Bone marrow (tissue), 2 donors: Measurements from ENCODE around the gene FBH1.
"Not testable (repeated sequence)": the region's sequence is repeated elsewhere in the genome, so short reads cannot be mapped to it uniquely, and the experiment has no call there.

Experiments used
- DNase-seq, 2 donors: peaks; one replicate each; lab custom pipeline; 2025; lab: John Stamatoyannopoulos, UW

The FBH1 gene

GRCh38 chr10:5876181-5876768 lies 13.8 kb upstream of the FBH1 start:
- no peak for DNase-seq

DNA sequence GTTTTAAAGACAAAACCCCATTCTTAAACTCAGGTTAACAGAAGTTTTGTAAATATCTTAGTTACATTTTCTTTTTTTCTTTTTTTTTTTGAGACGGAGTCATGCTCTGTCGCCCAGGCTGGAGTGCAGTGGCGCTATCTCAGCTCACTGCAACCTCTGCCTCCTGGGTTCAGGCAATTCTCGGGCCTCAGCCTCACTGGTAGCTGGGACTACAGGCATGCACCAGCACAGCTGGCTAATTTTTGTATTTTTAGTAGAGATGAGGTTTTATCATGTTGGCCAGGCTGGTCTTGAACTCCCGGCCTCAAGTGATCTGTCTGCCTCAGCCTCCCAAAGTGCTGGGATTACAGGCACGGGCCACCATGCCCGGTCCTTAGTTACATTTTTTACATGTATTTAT lies 13.0 kb upstream of the FBH1 start:
- DNase-seq, result not testable (repeated sequence)

DNA sequence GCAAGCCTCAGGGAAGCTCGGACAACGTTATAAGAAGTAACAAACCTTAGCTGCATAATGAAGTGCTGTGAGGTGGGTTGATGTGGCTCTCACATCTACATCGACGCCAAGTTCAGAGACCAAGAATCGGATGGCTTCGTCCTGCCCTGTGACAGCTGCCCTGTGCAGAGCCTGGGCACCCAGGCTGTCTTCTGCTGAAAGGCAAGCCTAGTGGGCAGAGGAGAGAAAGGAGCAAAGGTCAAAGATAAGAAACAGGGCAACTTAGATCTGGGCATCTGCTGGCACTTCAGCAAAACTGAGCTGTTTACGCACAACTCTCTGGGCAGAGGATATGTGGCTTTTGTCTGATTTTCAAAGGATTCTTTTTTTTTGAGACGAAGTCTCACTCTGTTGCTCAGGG lies 7.1 kb upstream of the FBH1 start:
- no peak for DNase-seq

- DNase-seq, result no peak
Measured at GRCh38 chr10:5885619-5886018, 4.4 kb upstream of the FBH1 start.

- no peak for DNase-seq
Measured at GRCh38 chr10:5887029-5887428, 3.0 kb upstream of the FBH1 start.

DNA sequence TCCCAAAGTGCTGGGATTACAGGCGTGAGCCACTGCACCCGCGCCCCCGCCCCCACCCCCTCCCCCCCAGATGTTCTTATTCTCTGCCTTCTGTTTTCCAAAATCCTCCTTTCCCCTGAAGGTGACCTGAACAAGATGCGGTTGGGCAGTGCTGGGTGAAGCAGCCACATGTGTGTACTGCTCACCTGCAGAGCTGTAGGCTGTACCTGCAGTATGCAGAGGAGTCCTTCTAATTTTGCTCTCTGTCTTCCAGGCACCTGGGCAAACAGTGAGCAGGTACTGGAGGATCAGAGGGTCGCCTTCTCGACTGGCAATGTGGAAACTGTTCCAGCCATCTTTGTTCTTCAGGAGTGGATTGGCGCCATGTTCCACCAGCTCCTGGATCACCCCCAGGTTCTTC lies 2.4 kb upstream of the FBH1 start:
- DNase-seq, result no peak

DNA sequence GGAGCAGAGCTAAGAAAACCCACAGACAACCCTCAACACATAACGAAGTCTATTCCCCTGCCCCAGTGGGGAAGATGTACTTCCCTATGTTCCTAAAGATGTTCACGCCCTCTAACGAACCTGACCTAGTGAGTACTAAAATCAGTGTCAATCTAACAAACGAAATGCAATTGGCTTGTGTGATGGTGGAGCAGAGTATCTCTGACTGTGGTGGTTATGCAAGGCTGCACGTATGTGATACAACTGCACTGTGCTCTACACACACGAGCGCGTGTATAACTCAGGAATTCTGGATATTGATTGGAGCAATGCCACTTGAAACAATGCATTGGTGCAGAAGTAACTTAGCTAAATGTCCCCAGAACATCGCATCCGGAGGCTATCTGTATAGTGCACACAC lies 1.7 kb upstream of the FBH1 start:
- DNase-seq, result no peak

DNA sequence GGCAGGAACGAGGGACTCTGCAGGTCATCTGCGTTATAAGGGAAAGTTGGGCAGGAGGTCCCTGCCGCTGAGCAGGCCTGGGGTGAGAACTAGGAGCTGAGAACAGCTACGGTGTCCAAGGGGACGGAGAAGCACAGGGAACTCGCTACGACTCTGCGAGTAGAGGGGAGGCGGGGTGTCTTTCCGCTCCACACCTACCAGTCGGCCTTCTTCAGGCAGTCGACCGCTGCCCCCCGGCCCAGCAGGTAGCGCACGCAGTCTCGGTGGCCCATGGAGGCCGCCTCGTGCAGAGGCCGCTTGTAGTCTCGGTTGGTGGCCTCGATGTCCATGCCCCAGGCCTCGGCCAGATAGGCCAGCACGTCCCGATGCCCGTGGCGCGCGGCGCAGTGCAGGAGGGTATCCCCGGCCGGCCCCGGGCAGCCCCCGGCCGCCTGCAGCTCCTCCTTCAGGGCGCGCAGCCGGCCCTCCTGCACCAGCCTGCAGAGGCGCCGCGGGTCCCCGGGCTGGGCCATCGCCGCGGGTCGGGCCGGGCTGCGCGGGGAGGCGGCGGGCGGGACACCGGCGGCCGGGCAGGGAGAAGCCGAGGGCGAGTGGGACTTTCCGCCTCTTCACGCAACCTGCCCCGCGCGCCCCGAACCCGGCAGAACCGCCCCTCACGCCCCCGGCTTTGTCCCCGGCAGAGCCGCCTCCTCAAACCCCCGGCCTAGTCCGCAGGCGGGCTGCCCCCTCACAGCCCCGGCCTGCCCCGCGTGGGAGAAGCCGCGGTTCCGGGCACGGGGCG lies 1.0 kb upstream of the FBH1 start:
- peak in 1 of 2 donors; percentile 44 for DNase-seq

GRCh38 chr10:5890452-5890915 lies 441 bp downstream of the FBH1 start:
- DNase-seq, result peak in 1 of 2 donors; percentile 51

DNA sequence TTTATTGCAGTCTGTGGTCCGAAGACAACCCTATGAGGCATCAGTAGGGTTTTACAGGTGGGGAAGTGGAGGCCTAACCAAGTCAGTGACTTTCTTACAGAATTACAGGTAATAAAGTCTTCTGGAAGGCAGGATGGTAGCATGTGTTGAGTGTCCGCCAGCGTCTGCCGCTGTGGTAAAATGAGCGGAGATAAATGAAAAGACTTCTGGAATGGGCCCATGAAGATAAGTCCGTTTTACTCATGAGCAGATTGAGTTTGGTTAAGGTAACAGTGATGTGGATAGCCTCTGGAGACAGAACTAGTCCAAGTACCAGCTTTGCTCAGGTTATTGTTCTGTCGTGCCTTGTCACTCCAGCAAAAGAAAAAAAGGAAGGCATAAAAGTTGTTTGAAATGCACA lies 966 bp downstream of the FBH1 start:
- no peak for DNase-seq

- no peak for DNase-seq
Measured at GRCh38 chr10:5892007-5892406, 2.0 kb downstream of the FBH1 start.

- DNase-seq, result no peak
Measured at GRCh38 chr10:5893321-5893720, 3.3 kb downstream of the FBH1 start.

DNA sequence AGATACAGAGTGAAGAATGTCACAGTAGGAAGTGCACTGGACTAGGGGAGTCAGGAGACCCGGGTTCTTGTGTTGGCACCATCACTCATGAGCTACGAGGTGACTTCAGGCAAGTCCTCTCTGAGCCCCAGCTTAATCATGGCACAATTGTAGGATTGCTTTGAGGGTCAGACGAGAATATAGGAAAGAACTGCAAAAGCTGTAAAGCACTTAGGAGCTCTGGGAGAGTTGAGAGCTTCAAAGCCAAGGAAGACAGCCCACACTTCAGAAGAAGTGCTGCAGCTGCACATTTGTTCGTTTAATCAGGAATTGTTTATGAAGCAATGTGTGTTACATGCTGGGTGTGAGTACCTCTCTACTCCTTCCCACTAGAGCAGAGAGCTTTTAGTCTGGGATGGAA lies 4.4 kb downstream of the FBH1 start:
- DNase-seq, result no peak

- DNase-seq, result no peak
Measured at GRCh38 chr10:5894873-5895272, 4.8 kb downstream of the FBH1 start.

GRCh38 chr10:5895365-5895764 lies 5.3 kb downstream of the FBH1 start:
- DNase-seq, result no peak

DNA sequence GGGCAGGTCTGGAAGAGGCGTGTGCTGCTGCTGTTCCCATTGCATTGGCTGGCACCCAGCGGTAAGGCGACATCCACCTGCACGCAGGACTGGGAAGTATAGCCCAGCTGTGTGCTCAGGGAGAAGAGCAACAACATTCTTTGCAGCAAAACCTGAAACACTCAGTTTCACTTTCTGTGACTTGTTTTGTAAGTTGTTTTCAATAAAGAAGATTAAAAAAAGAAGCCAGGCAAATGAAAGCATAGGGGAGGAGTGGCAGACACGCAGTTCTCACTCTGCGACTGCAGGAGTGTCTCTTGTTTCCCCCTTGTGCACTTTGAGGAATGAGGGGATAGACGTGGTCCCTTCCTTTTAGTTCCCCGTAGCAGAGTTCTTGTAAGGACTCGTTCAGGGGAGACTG lies 5.8 kb downstream of the FBH1 start:
- peak in 1 of 2 donors; percentile 21 for DNase-seq

DNA sequence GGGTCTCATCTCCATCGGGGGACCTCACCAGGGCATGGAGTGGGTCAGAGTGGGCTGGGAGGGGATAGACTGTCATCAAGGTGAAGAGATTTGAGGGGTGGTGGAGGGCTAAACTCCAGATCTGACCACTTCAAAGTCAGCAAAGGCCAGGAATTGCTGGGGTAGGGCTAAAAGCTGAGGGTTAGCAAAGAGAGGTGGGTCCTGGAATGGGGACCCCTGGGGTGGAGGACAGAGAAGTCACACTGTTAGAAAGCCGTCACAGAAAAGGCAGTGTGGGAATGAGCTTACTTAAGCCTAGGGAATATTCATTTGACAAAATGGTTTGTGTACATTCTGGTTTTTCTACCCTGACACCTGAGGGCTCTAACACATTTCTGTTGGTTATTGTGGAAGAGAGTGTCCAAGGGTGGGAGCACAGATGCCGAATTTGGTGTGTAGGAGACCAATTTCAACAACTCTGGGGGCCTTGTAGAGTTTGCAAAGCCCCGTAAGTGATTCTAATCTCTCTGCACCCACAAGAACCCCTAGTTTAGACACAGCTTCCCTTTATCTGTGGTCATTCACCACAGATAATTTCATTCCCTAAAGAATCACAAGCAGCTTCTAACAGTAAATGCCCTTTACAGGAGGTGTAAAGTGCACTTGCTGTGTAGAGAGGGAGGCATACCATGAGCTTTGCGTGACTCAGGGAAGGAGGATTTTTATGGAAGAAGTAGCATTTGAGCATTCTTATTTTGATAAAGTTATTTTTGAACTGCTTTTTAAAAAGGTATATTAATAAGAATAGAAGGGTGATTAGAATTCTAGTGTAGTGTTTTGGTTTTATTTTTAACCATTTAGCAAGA lies 6.4 kb downstream of the FBH1 start:
- no peak for DNase-seq

GRCh38 chr10:5897053-5897340 lies 7.0 kb downstream of the FBH1 start:
- no peak for DNase-seq

DNA sequence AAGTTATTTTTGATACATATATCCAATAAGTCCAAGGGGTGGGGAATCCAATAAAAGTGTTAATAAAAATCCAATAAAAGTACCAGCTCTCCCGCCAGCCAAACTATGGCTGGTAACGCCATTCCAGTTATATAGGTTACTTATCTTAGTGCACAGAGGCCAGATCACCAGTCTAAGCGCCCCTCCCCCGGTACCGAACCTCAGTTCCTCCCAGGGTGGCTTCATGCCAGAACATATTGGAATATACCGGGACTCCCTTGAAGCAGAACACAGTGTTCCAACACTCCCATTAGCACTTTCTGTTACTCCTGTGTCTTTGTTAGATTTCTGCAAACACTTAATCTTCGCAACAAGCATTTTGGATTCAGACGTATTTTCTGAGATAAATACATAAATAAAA lies 7.5 kb downstream of the FBH1 start:
- no peak for DNase-seq

- DNase-seq, result no peak
Measured at GRCh38 chr10:5898163-5898562, 8.1 kb downstream of the FBH1 start.

GRCh38 chr10:5900247-5900646 lies 10.2 kb downstream of the FBH1 start:
- DNase-seq, result no peak

DNA sequence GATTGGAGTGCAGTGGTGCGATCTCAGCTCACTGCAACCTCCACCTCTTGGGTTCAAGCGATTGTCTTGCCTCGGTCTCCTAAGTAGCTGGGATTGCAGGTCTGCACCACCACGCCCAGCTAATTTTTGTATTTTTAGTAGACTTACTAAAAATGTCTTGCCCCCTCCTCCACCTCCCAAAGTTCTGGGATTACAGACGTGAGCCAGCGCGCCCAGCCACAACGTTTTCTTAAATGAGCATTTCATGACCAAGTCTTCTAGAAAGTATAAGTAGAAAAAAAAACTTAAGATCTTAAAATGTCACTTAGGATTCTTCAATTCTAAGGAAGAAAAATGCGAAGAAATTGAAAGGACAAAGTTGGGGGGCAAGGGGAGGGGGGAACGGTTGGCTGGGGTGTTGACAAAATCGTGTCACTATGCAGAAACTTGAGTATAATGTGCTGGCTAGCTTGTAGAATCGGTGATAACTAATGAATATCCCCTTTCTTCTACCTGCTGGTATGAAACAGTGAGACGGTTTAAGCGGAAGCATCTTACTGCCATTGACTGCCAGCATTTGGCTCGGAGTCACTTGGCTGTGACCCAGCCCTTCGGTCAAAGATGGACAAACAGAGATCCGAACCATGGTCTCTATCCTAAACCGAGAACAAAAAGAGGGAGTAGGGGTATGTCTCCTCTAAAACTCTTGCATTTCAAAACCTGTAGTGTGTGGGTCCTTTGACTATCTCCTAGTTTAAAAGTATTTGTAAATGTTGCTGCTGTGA lies 12.7 kb downstream of the FBH1 start:
- no peak for DNase-seq
